Tibial artery (tissue), 4 donors: ENCODE data around the gene HSP90AB1.

ENCODE experiments used
- DNase-seq, 2 donors: peaks; one replicate each; pipeline ENCODE4 v3.0.0-alpha.2; 2019
- H3K27ac ChIP-seq, 2 donors: fragments of 200-600 bp; sonication (generic) in 1 of 2; 1 replicate in 1 of 2; 2 replicates in 1 of 2; pipeline ENCODE4 v1.5.1; 2018 to 2019; ENCODE audit warnings: mild to moderate bottlenecking in 1 of 2
- H3K27me3 ChIP-seq, 2 donors: fragments of 200-600 bp; sonication (generic) in 1 of 2; one replicate each; pipeline versions ENCODE4 v1.5.1 to v1.6.0; 2016 to 2019
- H3K36me3 ChIP-seq, 3 donors: fragments of 200-600 bp; sonication (generic) in 2 of 3; one replicate each; pipeline ENCODE4 v1.5.1; 2016 to 2019; ENCODE audit warnings: mild to moderate bottlenecking in 2 of 3
- H3K4me1 ChIP-seq, 4 donors: fragments of 200-600 bp; sonication (generic) in 2 of 4; 1 replicate in 3 of 4; 2 replicates in 1 of 4; pipeline ENCODE4 v1.5.1; 2016 to 2019
- H3K4me3 ChIP-seq, 2 donors: fragments of 200-600 bp; sonication (generic) in 1 of 2; 1 replicate in 1 of 2; 2 replicates in 1 of 2; pipeline ENCODE4 v1.5.1; 2018 to 2019; ENCODE audit warnings: mild to moderate bottlenecking in 2 of 2
- H3K9me3 ChIP-seq, 3 donors: fragments of 200-600 bp; sonication (generic) in 1 of 3; one replicate each; pipeline ENCODE4 v1.5.1; 2016 to 2019
- intact Hi-C: fragments of 100-400 bp; cut with DNase I; formaldehyde crosslinking; loops from one replicate; pipeline ENCODE4 v1.15.0; 2023; ENCODE audit warnings: low total_unique reads
- TF ChIP-seq, protein P1 (sequence below), 2 experiments: fragments of 200-600 bp in 1 of 2; fragments of 450-650 bp in 1 of 2; IDR thresholded peaks; one replicate each; pipeline ENCODE4 v1.5.1; 2017 to 2019; ENCODE audit warnings: antibody characterized with exemption in 2 of 2, mild to moderate bottlenecking in 1 of 2, moderate library complexity in 1 of 2

The HSP90AB1 gene

GRCh38 chr6:44247338-44248302, 719 bp downstream of the HSP90AB1 start:
- Histone ChIP-seq H3K36me3 (peaks cover 38 to 42% (median 41%) of the 10 kb centered on the region in 3 donors), H3K27ac (peak overlapping the region; percentile 97 to 98), H3K4me3 (peak overlapping the region; percentile 71 to 74), H3K4me1 (peaks cover 0 to 37% (median 28%) of the 10 kb centered on the region in 4 donors), H3K27me3 (no peaks in the 10 kb centered on the region), H3K9me3 (no peaks in the 10 kb centered on the region)
- intact Hi-C loops, result no loop called here
- peak; percentile 80 to 90 for DNase-seq
- TF ChIP-seq, protein P1, sequence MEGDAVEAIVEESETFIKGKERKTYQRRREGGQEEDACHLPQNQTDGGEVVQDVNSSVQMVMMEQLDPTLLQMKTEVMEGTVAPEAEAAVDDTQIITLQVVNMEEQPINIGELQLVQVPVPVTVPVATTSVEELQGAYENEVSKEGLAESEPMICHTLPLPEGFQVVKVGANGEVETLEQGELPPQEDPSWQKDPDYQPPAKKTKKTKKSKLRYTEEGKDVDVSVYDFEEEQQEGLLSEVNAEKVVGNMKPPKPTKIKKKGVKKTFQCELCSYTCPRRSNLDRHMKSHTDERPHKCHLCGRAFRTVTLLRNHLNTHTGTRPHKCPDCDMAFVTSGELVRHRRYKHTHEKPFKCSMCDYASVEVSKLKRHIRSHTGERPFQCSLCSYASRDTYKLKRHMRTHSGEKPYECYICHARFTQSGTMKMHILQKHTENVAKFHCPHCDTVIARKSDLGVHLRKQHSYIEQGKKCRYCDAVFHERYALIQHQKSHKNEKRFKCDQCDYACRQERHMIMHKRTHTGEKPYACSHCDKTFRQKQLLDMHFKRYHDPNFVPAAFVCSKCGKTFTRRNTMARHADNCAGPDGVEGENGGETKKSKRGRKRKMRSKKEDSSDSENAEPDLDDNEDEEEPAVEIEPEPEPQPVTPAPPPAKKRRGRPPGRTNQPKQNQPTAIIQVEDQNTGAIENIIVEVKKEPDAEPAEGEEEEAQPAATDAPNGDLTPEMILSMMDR (IDR thresholded peaks at IDR 0.05), result no peak

GRCh38 chr6:44248579-44248978, 1.7 kb downstream of the HSP90AB1 start:
- H3K4me1 ChIP-seq, result peaks cover 0 to 37% (median 28%) of the 10 kb centered on the region in 4 donors
- peak overlapping the region; percentile 71 to 74 for H3K4me3 ChIP-seq
- intact Hi-C loops, result no loop called here
- H3K9me3 ChIP-seq, result no peaks in the 10 kb centered on the region
- peak overlapping the region; percentile 97 to 98 for H3K27ac ChIP-seq
- peaks cover 48 to 51% (median 51%) of the 10 kb centered on the region in 3 donors for H3K36me3 ChIP-seq
- no peaks in the 10 kb centered on the region for H3K27me3 ChIP-seq
- no peak for DNase-seq
- TF ChIP-seq, protein P1 (IDR thresholded peaks at IDR 0.05), result no peak

- H3K27ac ChIP-seq, result peak overlapping the region; percentile 97 to 98
Observed at GRCh38 chr6:44249082-44249748, 2.3 kb downstream of the HSP90AB1 start.

GRCh38 chr6:44250067-44250717, 3.3 kb downstream of the HSP90AB1 start:
- Histone ChIP-seq H3K9me3 (no peaks in the 10 kb centered on the region), H3K27me3 (no peaks in the 10 kb centered on the region), H3K4me3 (no peak overlapping the region), H3K27ac (no peak overlapping the region), H3K36me3 (peaks cover 61 to 68% (median 67%) of the 10 kb centered on the region in 3 donors), H3K4me1 (peaks cover 0 to 37% (median 28%) of the 10 kb centered on the region in 4 donors)
- no peak for DNase-seq
- TF ChIP-seq, protein P1 (IDR thresholded peaks at IDR 0.05), result no peak
- intact Hi-C loops, result no loop called here

More at GRCh38 chr6:44249082-44249748, 2.3 kb downstream of the HSP90AB1 start:
- Histone ChIP-seq H3K9me3 (no peaks in the 10 kb centered on the region), H3K27me3 (no peaks in the 10 kb centered on the region), H3K4me1 (peaks cover 0 to 37% (median 28%) of the 10 kb centered on the region in 4 donors), H3K4me3 (peak overlapping the region; percentile 71 to 74), H3K36me3 (peaks cover 54 to 58% (median 57%) of the 10 kb centered on the region in 3 donors)
- intact Hi-C loops, result no loop called here
- DNase-seq, result no peak
- TF ChIP-seq, protein P1 (IDR thresholded peaks at IDR 0.05), result no peak

- H3K4me1 ChIP-seq, result peaks cover 0 to 32% (median 26%) of the 10 kb centered on the region in 4 donors
- no peaks in the 10 kb centered on the region for H3K9me3 ChIP-seq
- intact Hi-C loops, result no loop called here
- no peaks in the 10 kb centered on the region for H3K27me3 ChIP-seq
- H3K36me3 ChIP-seq, result peaks cover 61 to 71% (median 70%) of the 10 kb centered on the region in 3 donors
- H3K27ac ChIP-seq, result no peak overlapping the region
- no peak overlapping the region for H3K4me3 ChIP-seq
- DNase-seq, result no peak
- TF ChIP-seq, protein P1 (IDR thresholded peaks at IDR 0.05), result no peak
Observed at GRCh38 chr6:44250718-44251123, 3.8 kb downstream of the HSP90AB1 start.
